Panc1 (cell line): Measurements from ENCODE around the gene CAVIN2. TPM values are rescaled to one million over a fixed set of nuclear protein-coding genes. Genes with fewer than 3 reads are reported as not detected.

Source experiments
- ATAC-seq: fragments of 200-7000 bp; cut with Tn5 transposase; 2 replicates; pipeline ENCODE4 v1.9.1; 2020; ENCODE audit warnings: mild to moderate bottlenecking, moderate library complexity
- BruUV-seq: library from RNA; stranded (reverse); fragments of 400-500 nt; replicated peaks from 2 replicates; lab custom pipeline; 2021; lab: Mats Ljungman, UMichigan
- CTCF ChIA-PET: fragments of 300-600 bp; sonication (Branson Sonifier 250); formaldehyde crosslinking; loops from one replicate; lab custom pipeline; 2022; ENCODE audit warnings: antibody characterized with exemption; lab: Charles Lee
- POLR2A ChIA-PET: fragments of 300-600 bp; sonication (Branson Sonifier 250); formaldehyde crosslinking; loops from one replicate; lab custom pipeline; 2022; ENCODE audit warnings: antibody characterized with exemption; lab: Charles Lee
- DNase-seq: peaks from one replicate; pipeline ENCODE4 v3.0.0-alpha.2; 2010; ENCODE audit warnings: low read depth, low spot score
- H3K27ac ChIP-seq: 2 replicates; pipeline ENCODE4 v1.5.1; 2011; ENCODE audit warnings: mild to moderate bottlenecking, low read length, inconsistent platforms
- H3K27me3 ChIP-seq: fragments of 200-500 bp; sonication (Bioruptor generic); 2 replicates; pipeline ENCODE4 v1.6.0; 2014; ENCODE audit warnings: low read length, inconsistent platforms; ENCODE audit not compliant: control insufficient read depth, insufficient read depth
- H3K36me3 ChIP-seq: fragments of 200-500 bp; sonication (Bioruptor generic); 2 replicates; pipeline ENCODE4 v1.5.1; 2014; ENCODE audit warnings: inconsistent platforms, mild to moderate bottlenecking, low read length, moderate library complexity; ENCODE audit not compliant: control insufficient read depth, insufficient read depth
- H3K4me1 ChIP-seq: 2 replicates; pipeline ENCODE4 v1.5.1; 2011; ENCODE audit warnings: inconsistent platforms, mild to moderate bottlenecking, low read length, moderate library complexity; ENCODE audit not compliant: control insufficient read depth, insufficient read depth
- H3K4me3 ChIP-seq, 2 experiments: 2 replicates each; pipeline ENCODE4 v1.5.1; 2011 to 2012; ENCODE audit warnings: low read depth in 2 of 2, low read length in 2 of 2, mild to moderate bottlenecking in 2 of 2, inconsistent platforms in 1 of 2, moderate library complexity in 1 of 2
- H3K9me3 ChIP-seq: fragments of 200-500 bp; sonication (Bioruptor generic); 2 replicates; pipeline ENCODE4 v1.5.1; 2014; ENCODE audit warnings: low read depth, mild to moderate bottlenecking, inconsistent platforms, low read length, moderate library complexity; ENCODE audit not compliant: control insufficient read depth, insufficient read depth
- POLR2AphosphoS5 ChIP-seq: IDR thresholded peaks from 2 replicates; pipeline ENCODE4 v1.6.1; 2012; ENCODE audit warnings: mild to moderate bottlenecking, low read depth, low read length, moderate library complexity
- SIN3A ChIP-seq: IDR thresholded peaks from 2 replicates; pipeline ENCODE4 v1.6.1; 2012; ENCODE audit warnings: low read depth, mild to moderate bottlenecking, low read length, moderate library complexity, borderline replicate concordance; ENCODE audit not compliant: insufficient read depth
- TCF7L2 ChIP-seq: IDR thresholded peaks from 2 replicates; pipeline ENCODE4 v1.6.1; 2011; ENCODE audit warnings: mild to moderate bottlenecking, low read depth, low read length, inconsistent platforms
- in situ Hi-C: cut with HindIII; loops from 2 replicates; pipeline ENCODE4 v1.10.0; 2016; ENCODE audit warnings: low sequenced_read_pairs, low pct_unique_long_range_greater_than_20kb
- intact Hi-C: fragments of 100-400 bp; cut with micrococcal nuclease; formaldehyde crosslinking; loops from one replicate; pipeline ENCODE4 v1.10.0; 2022; ENCODE audit not compliant: unreplicated experiment
- total RNA-seq: library from RNA; stranded (reverse); gene quantifications from one replicate; pipeline ENCODE4 v1.2.1, GENCODE V29; 2021; ENCODE audit not compliant: unreplicated experiment
- TF ChIP-seq, protein P1 (sequence below): fragments of 450-650 bp; IDR thresholded peaks from 2 replicates; pipeline ENCODE4 v1.5.1; 2017; ENCODE audit warnings: mild to moderate bottlenecking
- TF ChIP-seq, protein P2 (sequence below), 2 experiments: IDR thresholded peaks; 2 replicates each; pipeline ENCODE4 v1.6.1; 2011 to 2012; ENCODE audit warnings: low read depth in 2 of 2, control low read depth in 1 of 2, low read length in 1 of 2, mild to moderate bottlenecking in 1 of 2, moderate library complexity in 1 of 2; ENCODE audit not compliant: insufficient read depth in 1 of 2

Gene CAVIN2
- total RNA-seq, 1 experiment from 2014 or later: 0.95 TPM

DNA sequence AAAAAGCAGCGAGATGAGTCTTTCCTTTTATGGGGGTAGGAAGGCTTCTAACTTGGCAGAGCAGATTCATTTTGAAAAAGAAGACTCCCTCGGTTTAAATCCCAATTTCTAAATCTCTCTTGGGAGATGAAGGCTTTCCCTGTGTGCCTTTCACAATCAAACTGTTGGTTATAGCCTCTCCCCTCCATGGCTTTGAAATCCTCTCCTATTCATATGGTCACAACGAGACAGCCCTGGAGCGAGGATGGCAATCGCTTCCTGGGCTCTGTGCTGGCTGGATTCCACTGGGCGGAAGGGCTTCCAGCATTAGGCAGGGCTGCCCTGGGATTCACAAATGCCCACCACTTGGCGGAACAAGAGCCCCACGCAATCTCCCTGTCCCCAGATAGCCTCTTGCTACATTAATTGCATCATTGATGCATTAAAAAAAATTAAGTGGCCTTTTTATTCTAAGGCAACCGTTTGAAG is 1.6 kb downstream of the CAVIN2 start:
- TF ChIP-seq SIN3A (no peak), TCF7L2 (no peak), POLR2AphosphoS5 (no peak)
- TF ChIP-seq, protein P1, sequence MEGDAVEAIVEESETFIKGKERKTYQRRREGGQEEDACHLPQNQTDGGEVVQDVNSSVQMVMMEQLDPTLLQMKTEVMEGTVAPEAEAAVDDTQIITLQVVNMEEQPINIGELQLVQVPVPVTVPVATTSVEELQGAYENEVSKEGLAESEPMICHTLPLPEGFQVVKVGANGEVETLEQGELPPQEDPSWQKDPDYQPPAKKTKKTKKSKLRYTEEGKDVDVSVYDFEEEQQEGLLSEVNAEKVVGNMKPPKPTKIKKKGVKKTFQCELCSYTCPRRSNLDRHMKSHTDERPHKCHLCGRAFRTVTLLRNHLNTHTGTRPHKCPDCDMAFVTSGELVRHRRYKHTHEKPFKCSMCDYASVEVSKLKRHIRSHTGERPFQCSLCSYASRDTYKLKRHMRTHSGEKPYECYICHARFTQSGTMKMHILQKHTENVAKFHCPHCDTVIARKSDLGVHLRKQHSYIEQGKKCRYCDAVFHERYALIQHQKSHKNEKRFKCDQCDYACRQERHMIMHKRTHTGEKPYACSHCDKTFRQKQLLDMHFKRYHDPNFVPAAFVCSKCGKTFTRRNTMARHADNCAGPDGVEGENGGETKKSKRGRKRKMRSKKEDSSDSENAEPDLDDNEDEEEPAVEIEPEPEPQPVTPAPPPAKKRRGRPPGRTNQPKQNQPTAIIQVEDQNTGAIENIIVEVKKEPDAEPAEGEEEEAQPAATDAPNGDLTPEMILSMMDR: no peak
- TF ChIP-seq, protein P2, sequence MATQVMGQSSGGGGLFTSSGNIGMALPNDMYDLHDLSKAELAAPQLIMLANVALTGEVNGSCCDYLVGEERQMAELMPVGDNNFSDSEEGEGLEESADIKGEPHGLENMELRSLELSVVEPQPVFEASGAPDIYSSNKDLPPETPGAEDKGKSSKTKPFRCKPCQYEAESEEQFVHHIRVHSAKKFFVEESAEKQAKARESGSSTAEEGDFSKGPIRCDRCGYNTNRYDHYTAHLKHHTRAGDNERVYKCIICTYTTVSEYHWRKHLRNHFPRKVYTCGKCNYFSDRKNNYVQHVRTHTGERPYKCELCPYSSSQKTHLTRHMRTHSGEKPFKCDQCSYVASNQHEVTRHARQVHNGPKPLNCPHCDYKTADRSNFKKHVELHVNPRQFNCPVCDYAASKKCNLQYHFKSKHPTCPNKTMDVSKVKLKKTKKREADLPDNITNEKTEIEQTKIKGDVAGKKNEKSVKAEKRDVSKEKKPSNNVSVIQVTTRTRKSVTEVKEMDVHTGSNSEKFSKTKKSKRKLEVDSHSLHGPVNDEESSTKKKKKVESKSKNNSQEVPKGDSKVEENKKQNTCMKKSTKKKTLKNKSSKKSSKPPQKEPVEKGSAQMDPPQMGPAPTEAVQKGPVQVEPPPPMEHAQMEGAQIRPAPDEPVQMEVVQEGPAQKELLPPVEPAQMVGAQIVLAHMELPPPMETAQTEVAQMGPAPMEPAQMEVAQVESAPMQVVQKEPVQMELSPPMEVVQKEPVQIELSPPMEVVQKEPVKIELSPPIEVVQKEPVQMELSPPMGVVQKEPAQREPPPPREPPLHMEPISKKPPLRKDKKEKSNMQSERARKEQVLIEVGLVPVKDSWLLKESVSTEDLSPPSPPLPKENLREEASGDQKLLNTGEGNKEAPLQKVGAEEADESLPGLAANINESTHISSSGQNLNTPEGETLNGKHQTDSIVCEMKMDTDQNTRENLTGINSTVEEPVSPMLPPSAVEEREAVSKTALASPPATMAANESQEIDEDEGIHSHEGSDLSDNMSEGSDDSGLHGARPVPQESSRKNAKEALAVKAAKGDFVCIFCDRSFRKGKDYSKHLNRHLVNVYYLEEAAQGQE (IDR thresholded peaks at IDR 0.05; ENCODE audit: insufficient read depth in 1 of 2, low read depth in 2 of 2, low read length in 1 of 2): no peak
- H3K36me3 ChIP-seq: no peaks in the 10 kb centered on the region
- DNase-seq (no peak), ATAC-seq (no peak)
- H3K4me1 ChIP-seq: no peaks in the 10 kb centered on the region
- no TSS peak for BruUV-seq
- ChIA-PET POLR2A (no interaction called here), CTCF (no interaction called here)
- H3K9me3 ChIP-seq: no peaks in the 10 kb centered on the region
- no peaks in the 10 kb centered on the region for H3K27me3 ChIP-seq
- no peak overlapping the region for H3K27ac ChIP-seq
- no peak overlapping the region for H3K4me3 ChIP-seq
- intact Hi-C loops (no loop called here), in situ Hi-C loops (no loop called here)

DNA sequence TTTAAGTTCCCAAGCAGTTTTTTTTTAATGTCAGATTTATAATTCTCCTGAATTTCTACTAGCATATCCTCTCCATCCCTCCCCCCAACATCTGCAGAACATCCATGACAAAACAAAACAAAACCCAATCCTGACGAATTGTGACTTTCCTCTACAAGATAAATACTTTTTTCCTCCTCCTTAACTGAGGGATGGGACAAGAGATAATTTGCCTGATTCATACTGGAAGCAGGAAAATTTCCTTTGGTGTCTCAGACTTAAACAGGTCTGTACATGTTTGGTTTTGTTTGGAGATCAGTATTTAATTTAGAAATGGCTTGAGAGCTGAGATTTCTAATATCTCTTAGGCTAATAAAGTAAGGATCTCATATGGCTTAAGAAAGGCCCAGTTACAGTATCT is 2.2 kb downstream of the CAVIN2 start:
- DNase-seq (no peak), ATAC-seq (no peak)
- CTCF ChIA-PET: no interaction called here
- H3K9me3 ChIP-seq: no peaks in the 10 kb centered on the region
- POLR2A ChIA-PET: no interaction called here
- in situ Hi-C loops: no loop called here
- no peaks in the 10 kb centered on the region for H3K36me3 ChIP-seq
- no TSS peak for BruUV-seq
- no peak overlapping the region for H3K4me3 ChIP-seq
- H3K27me3 ChIP-seq: no peaks in the 10 kb centered on the region
- H3K27ac ChIP-seq: no peak overlapping the region
- no peak for TF ChIP-seq TCF7L2
- TF ChIP-seq SIN3A: no peak
- TF ChIP-seq POLR2AphosphoS5: no peak
- TF ChIP-seq, protein P1: no peak
- TF ChIP-seq, protein P2 (IDR thresholded peaks at IDR 0.05; ENCODE audit: insufficient read depth in 1 of 2, low read depth in 2 of 2, low read length in 1 of 2): no peak
- no peaks in the 10 kb centered on the region for H3K4me1 ChIP-seq
- intact Hi-C loops: no loop called here
